Measurements from ENCODE around the gene ATF7.

- TF ChIP-seq, protein P1, sequence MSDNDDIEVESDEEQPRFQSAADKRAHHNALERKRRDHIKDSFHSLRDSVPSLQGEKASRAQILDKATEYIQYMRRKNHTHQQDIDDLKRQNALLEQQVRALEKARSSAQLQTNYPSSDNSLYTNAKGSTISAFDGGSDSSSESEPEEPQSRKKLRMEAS (IDR thresholded peaks at IDR 0.05), result no peak
- TF ChIP-seq CTCF (IDR thresholded peaks at IDR 0.05), result no peak
- no peak for TF ChIP-seq PBX3 (IDR thresholded peaks at IDR 0.05)
- no peak for TF ChIP-seq RFX5 (IDR thresholded peaks at IDR 0.05)
- no peak for TF ChIP-seq POLR2A (IDR thresholded peaks at IDR 0.05; ENCODE audit: low read length)
- TF ChIP-seq KDM1A (IDR thresholded peaks at IDR 0.05; ENCODE audit: low read depth), result no peak
- TF ChIP-seq, protein P2, sequence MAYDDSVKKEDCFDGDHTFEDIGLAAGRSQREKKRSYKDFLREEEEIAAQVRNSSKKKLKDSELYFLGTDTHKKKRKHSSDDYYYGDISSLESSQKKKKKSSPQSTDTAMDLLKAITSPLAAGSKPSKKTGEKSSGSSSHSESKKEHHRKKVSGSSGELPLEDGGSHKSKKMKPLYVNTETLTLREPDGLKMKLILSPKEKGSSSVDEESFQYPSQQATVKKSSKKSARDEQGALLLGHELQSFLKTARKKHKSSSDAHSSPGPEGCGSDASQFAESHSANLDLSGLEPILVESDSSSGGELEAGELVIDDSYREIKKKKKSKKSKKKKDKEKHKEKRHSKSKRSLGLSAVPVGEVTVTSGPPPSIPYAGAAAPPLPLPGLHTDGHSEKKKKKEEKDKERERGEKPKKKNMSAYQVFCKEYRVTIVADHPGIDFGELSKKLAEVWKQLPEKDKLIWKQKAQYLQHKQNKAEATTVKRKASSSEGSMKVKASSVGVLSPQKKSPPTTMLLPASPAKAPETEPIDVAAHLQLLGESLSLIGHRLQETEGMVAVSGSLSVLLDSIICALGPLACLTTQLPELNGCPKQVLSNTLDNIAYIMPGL (CRISPR knock-in tag; IDR thresholded peaks at IDR 0.05; ENCODE audit: borderline replicate concordance), result no peak
- no peak for TF ChIP-seq EP300 (IDR thresholded peaks at IDR 0.05)
- TF ChIP-seq, protein P3, sequence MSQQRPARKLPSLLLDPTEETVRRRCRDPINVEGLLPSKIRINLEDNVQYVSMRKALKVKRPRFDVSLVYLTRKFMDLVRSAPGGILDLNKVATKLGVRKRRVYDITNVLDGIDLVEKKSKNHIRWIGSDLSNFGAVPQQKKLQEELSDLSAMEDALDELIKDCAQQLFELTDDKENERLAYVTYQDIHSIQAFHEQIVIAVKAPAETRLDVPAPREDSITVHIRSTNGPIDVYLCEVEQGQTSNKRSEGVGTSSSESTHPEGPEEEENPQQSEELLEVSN (IDR thresholded peaks at IDR 0.05; ENCODE audit: borderline replicate concordance, low read depth), result no peak
Observed at GRCh38 chr12:53461591-53461990, 164.6 kb downstream of the ATF7 start.
